OCI-M2 (cell line): ENCODE results near the gene TNFSF15.
"Not testable (repeated sequence)": the region's sequence is repeated elsewhere in the genome, so short reads cannot be mapped to it uniquely, and the experiment has no call there.

ENCODE experiments used
- DNase-seq: peaks from one replicate; lab custom pipeline; 2025; ENCODE audit not compliant: unreplicated experiment; lab: John Stamatoyannopoulos, UW

Gene TNFSF15

DNA sequence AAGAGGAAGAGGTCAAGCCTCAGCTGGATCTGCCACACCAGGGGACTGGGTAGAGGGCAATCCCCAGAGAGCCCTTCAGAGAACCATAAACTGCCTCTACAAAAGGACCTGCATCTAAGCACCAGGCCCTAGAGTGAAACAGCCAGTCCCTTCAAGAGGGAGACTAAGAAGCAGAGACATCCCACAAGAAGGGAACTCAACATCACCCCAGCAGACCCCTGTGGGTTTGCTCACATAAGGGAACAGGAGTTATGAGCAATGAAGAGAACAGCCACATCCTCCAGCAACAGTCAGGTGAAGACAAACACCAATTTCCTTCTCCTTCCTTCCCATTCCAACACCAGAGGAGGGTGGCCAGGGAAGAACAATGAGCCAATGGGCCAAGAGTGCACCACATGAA is 48.9 kb downstream of the TNFSF15 start:
- no peak for DNase-seq

DNA sequence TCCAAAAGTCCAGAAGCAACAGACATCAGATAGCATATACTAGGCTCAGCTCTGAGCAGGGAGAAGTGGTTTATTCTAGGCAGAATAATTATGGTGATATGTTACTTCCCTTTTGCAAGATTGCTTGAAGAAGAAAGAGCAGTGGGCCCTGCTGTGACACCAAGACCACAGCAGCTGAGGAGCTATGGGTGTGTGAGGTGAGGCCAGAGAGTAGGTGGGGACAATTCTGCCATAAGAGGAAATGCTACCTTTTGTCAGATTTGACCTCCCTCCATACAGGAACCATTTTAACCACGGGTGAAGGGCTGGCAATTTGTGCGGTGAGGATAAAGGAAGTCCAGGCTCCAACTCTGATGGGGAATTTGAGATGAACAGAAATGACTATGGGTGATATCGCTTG is 51.3 kb downstream of the TNFSF15 start:
- DNase-seq: no peak

DNA sequence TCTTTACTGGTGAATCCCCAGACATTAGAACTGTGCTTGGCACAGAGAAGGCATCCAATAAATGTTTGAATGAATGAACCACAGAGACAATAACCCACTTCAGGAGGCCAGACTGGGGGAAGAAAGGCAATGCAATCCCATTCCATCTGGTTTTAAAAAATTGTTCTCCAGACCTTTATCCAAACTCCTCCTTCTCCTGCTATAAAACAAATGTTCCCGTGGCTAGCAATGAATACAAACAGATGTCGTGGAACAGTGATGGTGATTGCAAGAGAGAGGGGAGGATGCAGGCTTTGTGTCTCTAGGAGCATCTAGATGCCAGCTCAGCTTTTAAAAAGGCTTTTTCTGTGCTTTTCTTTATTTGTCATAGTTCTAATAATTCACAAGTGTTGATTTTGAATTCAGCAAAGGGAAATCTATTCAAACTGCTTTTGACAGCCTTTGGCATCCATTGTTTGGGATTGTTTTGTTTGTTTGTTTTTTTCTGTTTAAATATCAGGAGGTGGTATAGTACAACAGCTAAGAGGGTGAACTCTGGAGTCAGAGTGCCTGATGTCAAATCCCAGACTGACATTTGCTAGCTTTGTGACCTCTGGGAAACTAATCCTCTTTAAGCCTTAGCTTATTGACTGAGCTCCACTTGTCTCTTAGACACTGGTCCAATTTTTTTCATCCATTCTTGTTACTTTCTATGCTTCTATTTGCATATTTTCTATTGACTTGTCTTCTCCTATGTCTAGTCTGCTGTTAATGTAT is 59.1 kb downstream of the TNFSF15 start:
- no peak for DNase-seq

- no peak for DNase-seq
Measured at GRCh38 chr9:114745879-114746550, 59.8 kb downstream of the TNFSF15 start.

DNA sequence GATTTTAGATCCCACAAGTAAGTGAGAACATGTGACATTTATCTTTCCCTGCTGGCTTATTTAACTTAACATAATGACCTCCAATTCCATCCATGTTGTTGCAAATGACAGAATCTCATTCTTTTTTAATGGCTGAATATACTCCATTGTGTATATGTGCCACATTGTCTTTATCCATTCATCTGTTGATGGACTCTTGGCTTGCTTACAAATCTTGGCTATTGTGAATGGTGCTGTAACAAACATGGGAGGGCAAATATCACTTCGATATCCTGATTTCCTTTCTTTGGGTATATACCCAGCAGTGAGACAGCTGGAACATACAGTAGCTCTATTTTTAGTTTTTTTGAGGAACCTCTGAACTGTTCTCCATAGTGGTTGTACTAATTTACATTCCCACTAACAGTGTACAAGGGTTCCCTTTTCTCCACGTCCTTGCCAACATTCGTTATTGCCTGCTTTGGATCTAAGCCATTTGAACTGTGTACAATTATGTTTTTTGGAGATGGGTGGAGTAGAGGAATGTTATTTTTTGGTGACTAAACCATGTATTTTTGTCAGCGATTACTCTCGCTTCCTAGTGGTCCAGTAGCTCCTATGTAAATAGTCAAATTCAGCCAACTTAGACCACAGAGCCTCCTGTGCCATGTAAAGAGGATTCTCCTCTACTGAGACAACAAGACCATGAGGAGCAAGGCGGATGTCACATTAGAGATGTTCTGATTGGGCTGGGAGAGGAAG is 60.6 kb downstream of the TNFSF15 start:
- no peak for DNase-seq

DNA sequence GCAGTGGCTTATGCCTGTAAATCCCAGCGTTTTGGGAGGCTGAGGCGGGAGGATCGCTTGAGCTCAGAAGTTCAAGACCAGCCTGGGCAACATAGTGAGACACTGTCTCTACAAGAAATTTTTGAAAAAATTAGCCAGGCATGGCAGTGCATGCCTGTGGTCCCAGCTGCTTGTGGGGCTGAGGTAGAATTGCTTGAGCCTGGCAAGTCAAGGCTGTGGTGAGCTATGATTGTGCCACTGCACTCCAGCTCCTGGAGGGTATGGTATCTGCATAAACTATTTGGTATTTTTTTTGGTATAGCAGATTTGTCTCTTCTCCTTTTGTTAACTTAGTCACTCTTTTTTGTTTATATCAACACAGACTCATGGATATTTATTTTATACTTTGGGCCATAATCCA is 62.4 kb downstream of the TNFSF15 start:
- no peak for DNase-seq

GRCh38 chr9:114742947-114743346 is 62.9 kb downstream of the TNFSF15 start:
- no peak for DNase-seq

DNA sequence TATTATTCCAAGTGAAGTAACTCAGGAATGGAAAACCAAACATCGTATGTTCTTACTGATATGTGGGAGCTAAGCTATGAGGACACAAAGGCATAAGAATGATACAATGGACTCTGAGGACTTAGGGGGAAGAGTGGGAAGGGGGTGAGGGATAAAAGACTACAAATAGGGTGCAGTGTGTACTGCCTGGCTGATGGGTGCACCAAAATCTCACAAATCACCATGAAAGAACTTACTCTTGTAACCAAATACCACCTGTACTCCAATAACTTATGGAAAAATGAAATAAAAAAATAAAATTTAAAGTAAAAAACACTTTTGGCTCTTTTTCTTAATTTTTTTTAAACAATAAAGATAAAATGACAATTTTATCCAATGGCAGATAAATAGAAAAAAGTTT is 64.3 kb downstream of the TNFSF15 start:
- not testable (repeated sequence) for DNase-seq

DNA sequence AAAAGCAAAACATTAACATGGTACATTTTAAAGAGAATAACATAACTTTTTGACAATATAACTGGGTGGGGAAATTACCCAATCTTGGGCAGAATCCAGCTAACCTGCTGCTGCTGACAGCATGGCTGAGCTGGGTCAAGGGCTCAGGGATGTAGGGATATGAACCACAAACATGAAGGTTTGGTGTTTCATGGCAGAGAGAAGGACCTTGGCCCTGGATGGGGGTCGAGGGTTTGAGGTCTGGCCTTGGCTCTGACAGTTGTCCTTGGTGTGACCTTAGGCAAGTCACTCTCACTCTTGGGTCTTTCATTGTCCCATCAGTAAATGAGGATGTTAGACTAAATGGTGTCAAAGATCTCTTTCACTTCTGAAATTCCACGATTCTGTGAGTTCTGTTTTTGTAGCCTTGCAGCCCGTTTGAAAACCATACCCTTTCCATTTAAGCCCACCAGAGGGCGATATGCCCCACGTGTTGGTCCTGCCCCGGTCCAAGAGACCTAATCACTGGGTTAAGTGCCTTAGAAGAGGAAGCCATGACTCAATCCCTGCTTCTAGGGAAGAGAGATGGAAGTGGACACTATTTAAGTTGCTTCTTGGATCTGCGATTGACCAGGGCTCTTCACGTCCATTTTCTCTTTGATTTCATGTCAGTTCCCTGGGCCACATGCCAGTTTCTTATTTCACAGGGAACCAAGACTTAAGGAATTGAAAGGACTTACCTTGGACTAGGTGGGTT is 67.1 kb downstream of the TNFSF15 start:
- no peak for DNase-seq

DNA sequence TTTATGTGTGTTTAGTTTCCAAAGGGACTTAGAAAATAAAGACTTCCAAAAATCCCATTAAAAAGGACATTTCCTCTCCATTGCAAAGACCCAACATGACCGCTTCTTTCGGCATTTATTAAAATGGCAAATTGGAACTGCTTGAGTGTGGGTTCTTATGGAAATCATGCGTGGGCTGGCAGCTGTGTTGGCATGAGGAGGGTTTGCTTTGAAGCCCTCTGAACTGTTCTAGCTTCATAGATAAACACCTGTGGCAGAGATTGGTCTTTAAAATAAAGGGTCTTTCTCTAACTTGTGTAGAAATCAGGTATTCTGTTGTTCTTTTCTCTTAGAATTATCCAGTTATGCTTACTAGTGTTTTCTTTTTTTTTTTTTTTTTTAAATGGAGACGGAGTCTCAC is 68.0 kb downstream of the TNFSF15 start:
- no peak for DNase-seq

GRCh38 chr9:114737118-114737517 is 68.7 kb downstream of the TNFSF15 start:
- DNase-seq: no peak

DNA sequence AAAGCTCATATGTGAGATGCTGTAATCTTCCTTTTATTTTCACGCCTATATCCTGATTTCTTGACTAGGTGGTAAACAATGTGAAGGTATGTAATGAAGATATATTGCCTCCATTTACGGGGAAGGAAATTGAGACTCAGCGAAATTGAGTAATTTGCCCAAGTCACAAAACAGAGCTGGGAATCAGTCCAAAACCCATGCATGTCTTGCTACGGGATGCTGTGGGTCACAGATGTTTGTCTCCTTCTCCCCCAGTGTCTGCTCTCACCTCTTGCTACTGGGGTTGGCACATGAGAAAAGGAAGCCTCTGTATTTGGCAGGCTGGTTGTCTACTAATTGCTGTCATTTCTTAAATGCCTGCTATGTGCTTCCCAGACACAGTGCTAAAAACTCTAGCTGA is 70.1 kb downstream of the TNFSF15 start:
- DNase-seq: no peak

DNA sequence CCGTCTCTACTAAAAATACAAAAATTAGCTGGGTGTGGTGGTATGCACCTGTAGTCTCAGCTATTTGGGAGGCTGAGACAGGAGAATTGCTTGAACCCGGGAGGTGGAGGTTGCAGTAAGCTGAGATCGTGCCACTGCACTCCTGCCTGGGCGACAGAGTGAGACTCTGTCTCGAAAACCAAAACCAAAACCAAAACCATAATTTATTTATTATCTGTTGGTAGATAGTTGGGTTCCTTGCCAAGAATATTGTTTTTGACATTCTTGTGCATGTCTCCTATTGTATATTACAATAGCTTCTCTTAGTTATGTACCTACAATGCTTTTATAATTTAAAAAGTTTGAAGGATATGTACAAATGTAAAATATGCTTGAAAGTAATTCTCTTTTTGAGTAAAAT is 70.7 kb downstream of the TNFSF15 start:
- DNase-seq: not testable (repeated sequence)
